PC-9 (cell line): ENCODE data around the gene ARHGEF9. TPM values are rescaled to one million over a fixed set of nuclear protein-coding genes. Genes with fewer than 3 reads are reported as not detected.

Experiments used
- BruUV-seq: library from RNA; stranded (reverse); fragments of 400-500 nt; replicated peaks from 2 replicates; lab custom pipeline; 2021; lab: Mats Ljungman, UMichigan
- CTCF ChIA-PET: fragments of 300-600 bp; sonication (Branson Sonifier 250); formaldehyde crosslinking; loops from one replicate; lab custom pipeline; 2022; ENCODE audit warnings: antibody characterized with exemption; lab: Charles Lee
- POLR2A ChIA-PET: fragments of 300-600 bp; sonication (Branson Sonifier 250); formaldehyde crosslinking; loops from one replicate; lab custom pipeline; 2022; ENCODE audit warnings: antibody characterized with exemption; ENCODE audit not compliant: unreplicated experiment; lab: Charles Lee
- DNase-seq, 2 experiments: peaks; one replicate each; pipeline versions ENCODE4 v3.0.0 to v3.0.0-alpha.2; 2015 to 2022; ENCODE audit warnings: mixed read lengths in 1 of 2
- H2AFZ ChIP-seq: fragments of 200-600 bp; sonication (generic); 2 replicates; pipeline ENCODE4 v1.8.1; 2017; ENCODE audit warnings: antibody characterized with exemption
- H3F3A ChIP-seq: fragments of 200-600 bp; sonication (generic); 2 replicates; pipeline ENCODE4 v1.8.1; 2017; ENCODE audit warnings: antibody characterized with exemption, mild to moderate bottlenecking, low read depth; ENCODE audit not compliant: insufficient read depth
- H3K27ac ChIP-seq: fragments of 200-600 bp; sonication (generic); 2 replicates; pipeline ENCODE4 v1.6.1; 2016; ENCODE audit warnings: mixed run types
- H3K27me3 ChIP-seq: fragments of 200-600 bp; sonication (generic); 2 replicates; pipeline ENCODE4 v1.6.1; 2016; ENCODE audit warnings: low read depth, mixed run types; ENCODE audit not compliant: insufficient read depth
- H3K36me3 ChIP-seq: fragments of 200-600 bp; sonication (generic); 2 replicates; pipeline ENCODE4 v1.6.1; 2016; ENCODE audit warnings: low read depth, mixed run types
- H3K4me1 ChIP-seq: fragments of 200-600 bp; sonication (generic); replicated peaks from 2 replicates; pipeline ENCODE4 v1.6.1; 2016; ENCODE audit warnings: mixed run types; ENCODE audit not compliant: insufficient read depth
- H3K4me2 ChIP-seq: fragments of 200-600 bp; sonication (generic); 2 replicates; pipeline ENCODE4 v1.6.1; 2017; ENCODE audit warnings: mixed run types
- H3K4me3 ChIP-seq: fragments of 200-600 bp; sonication (generic); 2 replicates; pipeline ENCODE4 v1.6.1; 2016; ENCODE audit warnings: mixed run types
- H3K79me2 ChIP-seq: fragments of 200-600 bp; sonication (generic); 2 replicates; pipeline ENCODE4 v1.6.1; 2017; ENCODE audit warnings: low read depth, mixed run types
- H3K9me2 ChIP-seq: fragments of 200-600 bp; sonication (generic); 2 replicates; pipeline ENCODE4 v1.8.1; 2017; ENCODE audit warnings: mild to moderate bottlenecking; ENCODE audit not compliant: insufficient read depth
- H3K9me3 ChIP-seq: fragments of 200-600 bp; sonication (generic); 2 replicates; pipeline ENCODE4 v1.8.1; 2016; ENCODE audit warnings: low read depth; ENCODE audit not compliant: insufficient read depth
- H4K20me1 ChIP-seq: fragments of 200-600 bp; sonication (generic); 2 replicates; pipeline ENCODE4 v1.8.1; 2017; ENCODE audit not compliant: insufficient read depth
- EZH2 ChIP-seq: fragments of 200-600 bp; sonication (generic); IDR thresholded peaks from 2 replicates; pipeline ENCODE4 v1.8.0; 2017; ENCODE audit warnings: antibody characterized with exemption, low read depth
- intact Hi-C: fragments of 100-400 bp; cut with micrococcal nuclease; formaldehyde crosslinking; loops from one replicate; pipeline ENCODE4 v1.10.0; 2022; ENCODE audit not compliant: unreplicated experiment
- total RNA-seq: library from RNA; stranded (reverse); gene quantifications from 2 replicates; pipeline ENCODE4 v1.2.3, GENCODE V29; 2021
- TF ChIP-seq, protein P1 (sequence below): fragments of 200-600 bp; sonication (generic); conservative IDR thresholded peaks from 2 replicates; pipeline ENCODE4 v1.6.1; 2017; ENCODE audit warnings: mixed run types, antibody characterized with exemption, mild to moderate bottlenecking, moderate library complexity

ARHGEF9 gene
- total RNA-seq, 1 experiment from 2014 or later: 23.4 TPM

DNA sequence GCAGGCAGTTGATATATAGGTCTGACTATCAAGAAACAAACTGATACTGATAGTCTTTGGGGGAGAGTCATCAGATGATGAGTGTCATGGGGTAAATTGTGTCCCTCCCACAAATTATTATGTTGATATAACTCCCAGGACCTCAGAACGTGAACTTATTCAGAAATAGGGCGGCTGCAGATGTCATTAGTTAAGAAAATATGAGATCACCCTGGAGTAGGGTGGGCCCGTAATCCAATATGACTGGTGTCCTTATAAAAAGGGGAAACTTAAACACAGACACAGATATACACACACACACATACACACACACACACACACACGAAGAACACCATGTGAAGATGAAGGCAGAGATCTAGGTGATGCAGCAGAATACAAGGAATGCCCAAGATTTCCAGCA is 32.7 kb upstream of the ARHGEF9 start:
- Histone ChIP-seq H3K4me1 (no peaks in the 10 kb centered on the region), H3K27ac (no peak overlapping the region), H3K9me3 (no peaks in the 10 kb centered on the region), H3F3A (no peaks in the 10 kb centered on the region), H3K4me3 (no peak overlapping the region), H2AFZ (no peak overlapping the region), H3K27me3 (no peaks in the 10 kb centered on the region), H3K9me2 (no peaks in the 10 kb centered on the region), H3K79me2 (no peaks in the 10 kb centered on the region), H3K36me3 (no peaks in the 10 kb centered on the region), H3K4me2 (no peak overlapping the region), H4K20me1 (no peaks in the 10 kb centered on the region)
- intact Hi-C loops: no loop called here
- ChIA-PET POLR2A (no interaction called here), CTCF (no interaction called here)
- TF ChIP-seq, protein P1, sequence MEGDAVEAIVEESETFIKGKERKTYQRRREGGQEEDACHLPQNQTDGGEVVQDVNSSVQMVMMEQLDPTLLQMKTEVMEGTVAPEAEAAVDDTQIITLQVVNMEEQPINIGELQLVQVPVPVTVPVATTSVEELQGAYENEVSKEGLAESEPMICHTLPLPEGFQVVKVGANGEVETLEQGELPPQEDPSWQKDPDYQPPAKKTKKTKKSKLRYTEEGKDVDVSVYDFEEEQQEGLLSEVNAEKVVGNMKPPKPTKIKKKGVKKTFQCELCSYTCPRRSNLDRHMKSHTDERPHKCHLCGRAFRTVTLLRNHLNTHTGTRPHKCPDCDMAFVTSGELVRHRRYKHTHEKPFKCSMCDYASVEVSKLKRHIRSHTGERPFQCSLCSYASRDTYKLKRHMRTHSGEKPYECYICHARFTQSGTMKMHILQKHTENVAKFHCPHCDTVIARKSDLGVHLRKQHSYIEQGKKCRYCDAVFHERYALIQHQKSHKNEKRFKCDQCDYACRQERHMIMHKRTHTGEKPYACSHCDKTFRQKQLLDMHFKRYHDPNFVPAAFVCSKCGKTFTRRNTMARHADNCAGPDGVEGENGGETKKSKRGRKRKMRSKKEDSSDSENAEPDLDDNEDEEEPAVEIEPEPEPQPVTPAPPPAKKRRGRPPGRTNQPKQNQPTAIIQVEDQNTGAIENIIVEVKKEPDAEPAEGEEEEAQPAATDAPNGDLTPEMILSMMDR: no peak
- TF ChIP-seq EZH2: no peak
- no TSS peak for BruUV-seq
- no peak for DNase-seq

DNA sequence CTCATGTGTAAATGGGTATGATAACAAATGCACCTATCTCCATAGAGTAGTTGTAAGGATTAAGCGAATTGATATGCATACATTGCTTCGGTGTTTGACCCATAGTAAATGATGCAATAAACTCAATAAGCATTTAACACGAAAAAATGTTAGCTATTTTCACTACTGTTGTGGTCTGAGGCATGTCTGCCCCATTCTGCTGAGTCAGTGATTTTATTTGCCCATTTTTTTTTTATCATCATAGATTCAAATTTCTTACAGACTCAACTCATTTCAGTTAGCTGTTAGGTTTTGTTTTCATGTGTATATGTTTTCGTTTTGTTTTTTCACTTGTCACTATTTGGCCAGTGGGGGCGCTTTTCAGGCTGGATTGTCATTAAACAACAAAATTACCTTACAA is 27.8 kb upstream of the ARHGEF9 start:
- H4K20me1 ChIP-seq: no peaks in the 10 kb centered on the region
- no peaks in the 10 kb centered on the region for H3F3A ChIP-seq
- H3K27me3 ChIP-seq: no peaks in the 10 kb centered on the region
- no peaks in the 10 kb centered on the region for H3K4me1 ChIP-seq
- no peaks in the 10 kb centered on the region for H3K79me2 ChIP-seq
- H2AFZ ChIP-seq: no peak overlapping the region
- TF ChIP-seq EZH2: no peak
- TF ChIP-seq, protein P1: no peak
- H3K4me2 ChIP-seq: no peak overlapping the region
- no peak for DNase-seq
- H3K9me2 ChIP-seq: no peaks in the 10 kb centered on the region
- CTCF ChIA-PET: no interaction called here
- POLR2A ChIA-PET: no interaction called here
- no peaks in the 10 kb centered on the region for H3K9me3 ChIP-seq
- no peak overlapping the region for H3K27ac ChIP-seq
- H3K4me3 ChIP-seq: no peak overlapping the region
- intact Hi-C loops: no loop called here
- H3K36me3 ChIP-seq: no peaks in the 10 kb centered on the region
- BruUV-seq: no TSS peak

DNA sequence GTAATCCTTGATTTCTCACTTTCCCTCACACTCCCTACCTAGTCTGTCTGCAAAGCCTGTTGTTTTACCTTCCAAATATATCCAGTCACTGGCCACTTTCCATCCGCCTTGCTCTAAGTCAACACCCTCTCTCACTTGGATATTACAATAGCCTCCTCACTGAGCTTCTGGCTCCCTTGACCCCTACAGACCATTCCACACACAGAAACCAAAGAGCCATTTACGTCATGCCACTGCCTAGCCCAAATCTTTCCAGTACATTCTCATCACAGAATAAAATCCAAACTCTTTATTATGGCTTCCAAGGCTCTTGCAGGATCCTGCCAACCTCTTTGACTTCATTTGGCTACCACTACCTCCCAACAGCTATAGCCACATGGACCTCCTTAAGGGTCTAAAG is 25.7 kb upstream of the ARHGEF9 start:
- Histone ChIP-seq H3K79me2 (no peaks in the 10 kb centered on the region), H3K4me3 (no peak overlapping the region), H2AFZ (no peak overlapping the region), H3K4me1 (no peaks in the 10 kb centered on the region), H3F3A (no peaks in the 10 kb centered on the region), H3K9me3 (no peaks in the 10 kb centered on the region), H3K27me3 (no peaks in the 10 kb centered on the region), H4K20me1 (no peaks in the 10 kb centered on the region), H3K9me2 (no peaks in the 10 kb centered on the region), H3K36me3 (no peaks in the 10 kb centered on the region), H3K27ac (no peak overlapping the region), H3K4me2 (no peak overlapping the region)
- no peak for DNase-seq
- POLR2A ChIA-PET: no interaction called here
- TF ChIP-seq, protein P1: no peak
- TF ChIP-seq EZH2: no peak
- no TSS peak for BruUV-seq
- intact Hi-C loops: no loop called here
- CTCF ChIA-PET: no interaction called here
